ENCODE data around the gene PNLDC1. TPM values are rescaled to one million over a fixed set of nuclear protein-coding genes. Genes with fewer than 3 reads are reported as not detected.
A peak's percentile ranks its signal among the peaks of the same experiment; 100 is the strongest.

The PNLDC1 gene
- total RNA-seq, 1 donor from 2014 or later: not detected

- Histone ChIP-seq H3K4me1 (ENCODE audit: control insufficient read depth in 3 of 3, insufficient read depth in 3 of 3, low read length in 3 of 3) (peaks cover 7 to 22% (median 13%) of the 10 kb centered on the region in 3 donors), H3K4me3 (ENCODE audit: low read length in 3 of 3) (no peak overlapping the region), H3K36me3 (ENCODE audit: control insufficient read depth in 3 of 3, insufficient read depth in 3 of 3, low read length in 3 of 3) (no peaks in the 10 kb centered on the region), H3K9me3 (ENCODE audit: control insufficient read depth in 3 of 3, low read length in 3 of 3) (no peaks in the 10 kb centered on the region), H3K27ac (ENCODE audit: low read depth, low read length) (no peak overlapping the region), H3K27me3 (ENCODE audit: control insufficient read depth in 3 of 3, insufficient read depth in 3 of 3, low read length in 3 of 3) (peaks cover 0 to 6% (median 0%) of the 10 kb centered on the region in 3 donors), H3K9ac (ENCODE audit: low read depth in 1 of 3, low read length in 3 of 3) (peak overlapping the region in 1 of 3 donors; percentile 25)
Measured at GRCh38 chr6:159830501-159831372, 30.7 kb downstream of the PNLDC1 start.

- no peak overlapping the region for H3K27ac ChIP-seq (ENCODE audit: low read depth, low read length)
- no peaks in the 10 kb centered on the region for H3K9me3 ChIP-seq (ENCODE audit: control insufficient read depth in 3 of 3, low read length in 3 of 3)
- no peak overlapping the region for H3K4me3 ChIP-seq (ENCODE audit: low read length in 3 of 3)
- H3K9ac ChIP-seq (ENCODE audit: low read depth in 1 of 3, low read length in 3 of 3): no peak overlapping the region
- H3K27me3 ChIP-seq (ENCODE audit: control insufficient read depth in 3 of 3, insufficient read depth in 3 of 3, low read length in 3 of 3): peaks cover 0 to 6% (median 0%) of the 10 kb centered on the region in 3 donors
- peaks cover 7 to 19% (median 13%) of the 10 kb centered on the region in 3 donors for H3K4me1 ChIP-seq (ENCODE audit: control insufficient read depth in 3 of 3, insufficient read depth in 3 of 3, low read length in 3 of 3)
- no peaks in the 10 kb centered on the region for H3K36me3 ChIP-seq (ENCODE audit: control insufficient read depth in 3 of 3, insufficient read depth in 3 of 3, low read length in 3 of 3)
Measured at GRCh38 chr6:159831373-159831679, 31.2 kb downstream of the PNLDC1 start.

GRCh38 chr6:159832946-159833345 is 32.9 kb downstream of the PNLDC1 start:
- Histone ChIP-seq H3K27ac (ENCODE audit: low read depth, low read length) (no peak overlapping the region), H3K9me3 (ENCODE audit: control insufficient read depth in 3 of 3, low read length in 3 of 3) (no peaks in the 10 kb centered on the region), H3K36me3 (ENCODE audit: control insufficient read depth in 3 of 3, insufficient read depth in 3 of 3, low read length in 3 of 3) (no peaks in the 10 kb centered on the region), H3K4me1 (ENCODE audit: control insufficient read depth in 3 of 3, insufficient read depth in 3 of 3, low read length in 3 of 3) (peaks cover 0 to 11% (median 4%) of the 10 kb centered on the region in 3 donors), H3K27me3 (ENCODE audit: control insufficient read depth in 3 of 3, insufficient read depth in 3 of 3, low read length in 3 of 3) (peaks cover 0 to 6% (median 0%) of the 10 kb centered on the region in 3 donors), H3K4me3 (ENCODE audit: low read length in 3 of 3) (no peak overlapping the region), H3K9ac (ENCODE audit: low read depth in 1 of 3, low read length in 3 of 3) (no peak overlapping the region)

- Histone ChIP-seq H3K4me1 (ENCODE audit: control insufficient read depth in 3 of 3, insufficient read depth in 3 of 3, low read length in 3 of 3) (peaks cover 0 to 7% (median 2%) of the 10 kb centered on the region in 3 donors), H3K27me3 (ENCODE audit: control insufficient read depth in 3 of 3, insufficient read depth in 3 of 3, low read length in 3 of 3) (peaks cover 0 to 6% (median 0%) of the 10 kb centered on the region in 3 donors), H3K27ac (ENCODE audit: low read depth, low read length) (no peak overlapping the region), H3K9ac (ENCODE audit: low read depth in 1 of 3, low read length in 3 of 3) (no peak overlapping the region), H3K9me3 (ENCODE audit: control insufficient read depth in 3 of 3, low read length in 3 of 3) (no peaks in the 10 kb centered on the region), H3K36me3 (ENCODE audit: control insufficient read depth in 3 of 3, insufficient read depth in 3 of 3, low read length in 3 of 3) (no peaks in the 10 kb centered on the region), H3K4me3 (ENCODE audit: low read length in 3 of 3) (no peak overlapping the region)
Measured at GRCh38 chr6:159833556-159833955, 33.5 kb downstream of the PNLDC1 start.

GRCh38 chr6:159833997-159834603 is 34.0 kb downstream of the PNLDC1 start:
- Histone ChIP-seq H3K27ac (ENCODE audit: low read depth, low read length) (no peak overlapping the region), H3K9ac (ENCODE audit: low read depth in 1 of 3, low read length in 3 of 3) (no peak overlapping the region), H3K4me3 (ENCODE audit: low read length in 3 of 3) (no peak overlapping the region), H3K36me3 (ENCODE audit: control insufficient read depth in 3 of 3, insufficient read depth in 3 of 3, low read length in 3 of 3) (no peaks in the 10 kb centered on the region), H3K4me1 (ENCODE audit: control insufficient read depth in 3 of 3, insufficient read depth in 3 of 3, low read length in 3 of 3) (peaks cover 0 to 7% (median 2%) of the 10 kb centered on the region in 3 donors), H3K9me3 (ENCODE audit: control insufficient read depth in 3 of 3, low read length in 3 of 3) (no peaks in the 10 kb centered on the region), H3K27me3 (ENCODE audit: control insufficient read depth in 3 of 3, insufficient read depth in 3 of 3, low read length in 3 of 3) (peaks cover 0 to 6% (median 0%) of the 10 kb centered on the region in 3 donors)

GRCh38 chr6:159836718-159837490 is 36.8 kb downstream of the PNLDC1 start:
- Histone ChIP-seq H3K36me3 (ENCODE audit: control insufficient read depth in 3 of 3, insufficient read depth in 3 of 3, low read length in 3 of 3) (no peaks in the 10 kb centered on the region), H3K4me3 (ENCODE audit: low read length in 3 of 3) (peak overlapping the region in 1 of 3 donors; percentile 22), H3K4me1 (ENCODE audit: control insufficient read depth in 3 of 3, insufficient read depth in 3 of 3, low read length in 3 of 3) (no peaks in the 10 kb centered on the region), H3K27me3 (ENCODE audit: control insufficient read depth in 3 of 3, insufficient read depth in 3 of 3, low read length in 3 of 3) (no peaks in the 10 kb centered on the region), H3K27ac (ENCODE audit: low read depth, low read length) (peak overlapping the region; percentile 30), H3K9ac (ENCODE audit: low read depth in 1 of 3, low read length in 3 of 3) (peak overlapping the region in 1 of 3 donors; percentile 25), H3K9me3 (ENCODE audit: control insufficient read depth in 3 of 3, low read length in 3 of 3) (no peaks in the 10 kb centered on the region)

GRCh38 chr6:159837511-159837910 is 37.4 kb downstream of the PNLDC1 start:
- Histone ChIP-seq H3K36me3 (ENCODE audit: control insufficient read depth in 3 of 3, insufficient read depth in 3 of 3, low read length in 3 of 3) (no peaks in the 10 kb centered on the region), H3K4me1 (ENCODE audit: control insufficient read depth in 3 of 3, insufficient read depth in 3 of 3, low read length in 3 of 3) (no peaks in the 10 kb centered on the region), H3K9me3 (ENCODE audit: control insufficient read depth in 3 of 3, low read length in 3 of 3) (no peaks in the 10 kb centered on the region), H3K27ac (ENCODE audit: low read depth, low read length) (no peak overlapping the region), H3K9ac (ENCODE audit: low read depth in 1 of 3, low read length in 3 of 3) (no peak overlapping the region), H3K27me3 (ENCODE audit: control insufficient read depth in 3 of 3, insufficient read depth in 3 of 3, low read length in 3 of 3) (no peaks in the 10 kb centered on the region), H3K4me3 (ENCODE audit: low read length in 3 of 3) (no peak overlapping the region)

GRCh38 chr6:159838020-159838744 is 38.1 kb downstream of the PNLDC1 start:
- Histone ChIP-seq H3K4me1 (ENCODE audit: control insufficient read depth in 3 of 3, insufficient read depth in 3 of 3, low read length in 3 of 3) (no peaks in the 10 kb centered on the region), H3K9ac (ENCODE audit: low read depth in 1 of 3, low read length in 3 of 3) (no peak overlapping the region), H3K4me3 (ENCODE audit: low read length in 3 of 3) (no peak overlapping the region), H3K27ac (ENCODE audit: low read depth, low read length) (no peak overlapping the region), H3K36me3 (ENCODE audit: control insufficient read depth in 3 of 3, insufficient read depth in 3 of 3, low read length in 3 of 3) (no peaks in the 10 kb centered on the region), H3K9me3 (ENCODE audit: control insufficient read depth in 3 of 3, low read length in 3 of 3) (no peaks in the 10 kb centered on the region), H3K27me3 (ENCODE audit: control insufficient read depth in 3 of 3, insufficient read depth in 3 of 3, low read length in 3 of 3) (no peaks in the 10 kb centered on the region)

- Histone ChIP-seq H3K27ac (ENCODE audit: low read depth, low read length) (no peak overlapping the region), H3K4me3 (ENCODE audit: low read length in 3 of 3) (no peak overlapping the region), H3K4me1 (ENCODE audit: control insufficient read depth in 3 of 3, insufficient read depth in 3 of 3, low read length in 3 of 3) (no peaks in the 10 kb centered on the region)
Measured at GRCh38 chr6:159842035-159842434, 42.0 kb downstream of the PNLDC1 start.

More at GRCh38 chr6:159842035-159842434, 42.0 kb downstream of the PNLDC1 start:
- H3K9me3 ChIP-seq (ENCODE audit: control insufficient read depth in 3 of 3, low read length in 3 of 3): no peaks in the 10 kb centered on the region
- no peaks in the 10 kb centered on the region for H3K36me3 ChIP-seq (ENCODE audit: control insufficient read depth in 3 of 3, insufficient read depth in 3 of 3, low read length in 3 of 3)
- no peak overlapping the region for H3K9ac ChIP-seq (ENCODE audit: low read depth in 1 of 3, low read length in 3 of 3)
- no peaks in the 10 kb centered on the region for H3K27me3 ChIP-seq (ENCODE audit: control insufficient read depth in 3 of 3, insufficient read depth in 3 of 3, low read length in 3 of 3)

Measured in skeletal muscle tissue (tissue), 4 donors.